Hepatocyte (in vitro differentiated cells): ENCODE measurements around the gene MCCD1. TPM values are rescaled to one million over a fixed set of nuclear protein-coding genes. Genes with fewer than 3 reads are reported as not detected.

Experiments used
- DNase-seq: peaks from one replicate; pipeline ENCODE4 v3.0.0-alpha.2; 2016; ENCODE audit warnings: low spot score
- H2AFZ ChIP-seq: fragments of 200-600 bp; sonication (generic); 2 replicates; pipeline ENCODE4 v1.6.0; 2016; ENCODE audit warnings: antibody characterized with exemption, mild to moderate bottlenecking
- H3K27ac ChIP-seq: fragments of 200-600 bp; sonication (generic); 2 replicates; pipeline ENCODE4 v1.5.1; 2016; ENCODE audit warnings: mild to moderate bottlenecking
- H3K27me3 ChIP-seq: fragments of 200-600 bp; sonication (generic); 2 replicates; pipeline ENCODE4 v1.6.1; 2016
- H3K36me3 ChIP-seq: fragments of 200-600 bp; sonication (generic); replicated peaks from 2 replicates; pipeline ENCODE4 v1.5.1; 2016; ENCODE audit warnings: low read depth; ENCODE audit not compliant: insufficient read depth
- H3K4me1 ChIP-seq: fragments of 200-600 bp; sonication (generic); 2 replicates; pipeline ENCODE4 v1.5.1; 2016; ENCODE audit warnings: mild to moderate bottlenecking, moderate library complexity; ENCODE audit not compliant: insufficient read depth
- H3K4me2 ChIP-seq: fragments of 200-600 bp; sonication (generic); 2 replicates; pipeline ENCODE4 v1.6.0; 2016
- H3K4me3 ChIP-seq: fragments of 200-600 bp; sonication (generic); 2 replicates; pipeline ENCODE4 v1.5.1; 2016; ENCODE audit warnings: mild to moderate bottlenecking
- H3K79me2 ChIP-seq: fragments of 200-600 bp; sonication (generic); 2 replicates; pipeline ENCODE4 v1.6.0; 2017; ENCODE audit warnings: mild to moderate bottlenecking
- H3K9me2 ChIP-seq: fragments of 200-600 bp; sonication (generic); replicated peaks from 2 replicates; pipeline ENCODE4 v1.6.0; 2017; ENCODE audit warnings: mild to moderate bottlenecking; ENCODE audit not compliant: insufficient read depth
- H3K9me3 ChIP-seq: fragments of 200-600 bp; sonication (generic); 2 replicates; pipeline ENCODE4 v1.5.1; 2016; ENCODE audit warnings: low read depth, mild to moderate bottlenecking
- H4K20me1 ChIP-seq: fragments of 200-600 bp; sonication (generic); 2 replicates; pipeline ENCODE4 v1.6.0; 2016; ENCODE audit warnings: mild to moderate bottlenecking; ENCODE audit not compliant: insufficient read depth, poor library complexity, severe bottlenecking
- EZH2 ChIP-seq: fragments of 200-600 bp; sonication (generic); IDR thresholded peaks from 2 replicates; pipeline ENCODE4 v1.6.1; 2016; ENCODE audit warnings: antibody characterized with exemption, mild to moderate bottlenecking, borderline replicate concordance
- EZH2phosphoT487 ChIP-seq: fragments of 200-600 bp; sonication (generic); IDR thresholded peaks from one replicate; pipeline ENCODE4 v1.6.1; 2018; ENCODE audit warnings: antibody characterized with exemption, mild to moderate bottlenecking, low read depth, moderate library complexity; ENCODE audit not compliant: unreplicated experiment, severe bottlenecking
- WGBS: methylation state at CpG from one replicate; pipeline ENCODE4 v1.1.6; 2016; ENCODE audit warnings: low lambda C conversion rate; ENCODE audit errors: missing lambda C conversion rate; 5-methylcytosine and 5-hydroxymethylcytosine counted together
- polyA plus RNA-seq: library from polyadenylated mRNA; unstranded; fragments of >200 nt; fragmentation: Nextera tagmentation; extraction: Ambion mirVana; gene quantifications from 2 replicates; pipeline ENCODE4 v1.2.1, GENCODE V29; 2016
- total RNA-seq: library from RNA; depleted of rRNA; stranded (reverse); fragments of >200 nt; gene quantifications from 2 replicates; pipeline ENCODE4 v1.2.3, GENCODE V29; 2014
- TF ChIP-seq, protein P1 (sequence below): fragments of 200-600 bp; sonication (generic); IDR thresholded peaks from 2 replicates; pipeline ENCODE4 v1.5.1; 2016; ENCODE audit warnings: antibody characterized with exemption, mild to moderate bottlenecking; ENCODE audit not compliant: poor library complexity

Gene MCCD1
- total and polyA plus RNA-seq, 2 experiments from 2014 or later: 0.47 to 2.0 TPM

DNA sequence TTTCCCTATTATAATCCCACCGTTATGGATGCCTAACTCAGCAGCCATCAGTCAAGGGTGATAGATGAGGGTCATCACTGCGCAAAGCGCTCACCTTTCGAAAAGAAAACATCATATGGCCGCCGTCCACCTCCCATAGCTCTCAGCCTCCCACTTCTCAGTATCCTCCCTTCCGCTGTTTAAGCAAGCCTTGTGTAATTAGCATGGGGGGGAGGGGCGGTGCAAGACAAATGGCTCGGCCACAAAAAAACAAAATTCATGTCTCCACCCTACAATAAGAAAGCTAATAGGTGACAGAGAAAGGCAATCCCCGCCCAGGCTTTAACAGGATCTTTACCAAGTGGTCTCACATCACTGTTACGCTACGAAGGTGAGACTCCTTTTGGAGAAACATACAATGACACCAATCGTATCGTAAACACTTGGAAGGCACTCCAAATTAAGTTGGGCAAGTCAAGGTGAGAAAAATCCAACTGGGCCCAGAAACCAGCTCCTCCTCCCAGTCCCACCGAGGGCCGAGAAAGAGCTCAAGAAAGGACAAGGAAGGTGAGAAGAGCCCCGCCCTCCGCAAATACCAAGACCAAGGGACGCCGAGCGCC, 12.4 kb downstream of the MCCD1 start:
- peak; percentile 74 for DNase-seq
- under 1% methylated on average over 21 of the region's 21 CpGs for WGBS
- H3K9me3 ChIP-seq: no peaks in the 10 kb centered on the region
- H3K27ac ChIP-seq: peak overlapping the region; percentile 99
- H3K4me1 ChIP-seq: peaks cover 19% of the 10 kb centered on the region
- H3K79me2 ChIP-seq: peaks cover 68% of the 10 kb centered on the region
- H3K36me3 ChIP-seq: peaks cover 1% of the 10 kb centered on the region
- H2AFZ ChIP-seq: peak overlapping the region; percentile 12
- H3K4me2 ChIP-seq: peak overlapping the region; percentile 86
- H3K27me3 ChIP-seq: no peaks in the 10 kb centered on the region
- TF ChIP-seq EZH2phosphoT487 (no peak), EZH2 (no peak)
- TF ChIP-seq, protein P1, sequence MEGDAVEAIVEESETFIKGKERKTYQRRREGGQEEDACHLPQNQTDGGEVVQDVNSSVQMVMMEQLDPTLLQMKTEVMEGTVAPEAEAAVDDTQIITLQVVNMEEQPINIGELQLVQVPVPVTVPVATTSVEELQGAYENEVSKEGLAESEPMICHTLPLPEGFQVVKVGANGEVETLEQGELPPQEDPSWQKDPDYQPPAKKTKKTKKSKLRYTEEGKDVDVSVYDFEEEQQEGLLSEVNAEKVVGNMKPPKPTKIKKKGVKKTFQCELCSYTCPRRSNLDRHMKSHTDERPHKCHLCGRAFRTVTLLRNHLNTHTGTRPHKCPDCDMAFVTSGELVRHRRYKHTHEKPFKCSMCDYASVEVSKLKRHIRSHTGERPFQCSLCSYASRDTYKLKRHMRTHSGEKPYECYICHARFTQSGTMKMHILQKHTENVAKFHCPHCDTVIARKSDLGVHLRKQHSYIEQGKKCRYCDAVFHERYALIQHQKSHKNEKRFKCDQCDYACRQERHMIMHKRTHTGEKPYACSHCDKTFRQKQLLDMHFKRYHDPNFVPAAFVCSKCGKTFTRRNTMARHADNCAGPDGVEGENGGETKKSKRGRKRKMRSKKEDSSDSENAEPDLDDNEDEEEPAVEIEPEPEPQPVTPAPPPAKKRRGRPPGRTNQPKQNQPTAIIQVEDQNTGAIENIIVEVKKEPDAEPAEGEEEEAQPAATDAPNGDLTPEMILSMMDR: no peak
- H3K4me3 ChIP-seq: peak overlapping the region; percentile 56
- H4K20me1 ChIP-seq: peaks cover 50% of the 10 kb centered on the region
- H3K9me2 ChIP-seq: no peaks in the 10 kb centered on the region

DNA sequence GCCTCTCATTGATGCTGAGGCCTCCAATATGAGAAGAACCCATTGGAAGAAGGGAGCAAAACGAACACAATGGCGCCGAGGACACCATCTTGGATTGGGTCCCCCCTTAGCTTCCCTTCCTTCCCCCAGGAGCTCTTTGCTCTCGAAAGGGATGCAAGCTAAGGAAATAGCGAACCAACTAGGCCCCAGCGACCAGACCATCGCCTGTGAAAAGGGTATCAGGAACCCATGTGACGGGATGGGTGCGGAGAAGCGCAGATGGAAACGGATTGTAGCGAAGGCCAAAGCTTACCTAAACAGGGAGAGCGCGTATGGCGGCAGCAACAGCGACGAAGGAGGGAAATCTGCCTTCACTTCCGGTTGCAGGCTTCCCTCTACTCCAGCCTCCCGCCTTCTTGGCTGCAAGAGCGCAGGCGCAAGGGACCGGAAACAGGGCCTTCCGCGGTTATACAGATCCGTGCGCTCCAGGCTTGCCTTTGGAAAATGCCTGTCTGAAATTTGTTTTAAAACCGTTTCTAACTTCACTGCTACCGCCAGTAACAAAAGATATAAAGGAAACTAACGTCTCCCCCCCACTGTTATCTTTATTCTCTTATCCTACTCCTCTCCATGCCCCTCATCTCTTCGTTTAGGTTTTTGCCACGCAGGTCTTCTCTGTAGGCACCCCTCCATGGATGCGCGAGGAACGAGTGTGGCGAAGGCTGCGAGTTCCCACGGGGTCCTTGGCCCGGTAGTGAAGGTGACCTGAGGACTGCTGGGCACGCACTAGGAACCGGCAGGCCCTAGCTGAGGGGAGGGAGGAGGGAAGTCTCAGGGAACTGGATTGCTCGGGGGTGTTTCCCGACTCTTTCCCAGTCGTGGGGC, 13.1 kb downstream of the MCCD1 start, which contains the start of gene DDX39B:
DDX39B (minus strand) TSS at position 346 of the 864 bp plus-strand sequence. CDS start 1,471 bp downstream, outside the sequence.
- peaks cover 19% of the 10 kb centered on the region for H3K4me1 ChIP-seq

DNA sequence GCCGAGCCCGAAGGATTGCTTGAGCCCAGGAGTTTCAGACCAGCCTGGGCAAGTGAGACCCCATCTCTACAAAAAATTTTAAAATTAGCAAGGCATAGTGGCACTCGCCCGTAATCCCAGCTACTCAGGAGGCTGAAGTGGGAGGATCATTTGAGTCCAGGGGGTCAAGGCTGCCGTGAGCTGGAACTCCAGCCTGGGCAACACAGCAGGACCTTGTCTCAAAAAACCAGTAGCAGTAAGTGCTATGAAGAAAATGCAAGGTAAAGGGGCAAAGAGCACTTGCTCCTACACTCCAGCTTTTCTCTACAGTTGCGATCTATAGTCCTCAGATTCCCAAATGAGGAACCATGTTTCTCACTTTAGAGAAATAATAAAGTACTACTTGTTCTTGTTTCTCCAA, 14.9 kb downstream of the MCCD1 start:
- DNase-seq: no peak
- 95% methylated on average over 6 of the region's 6 CpGs for WGBS
- Histone ChIP-seq H3K36me3 (no peaks in the 10 kb centered on the region), H2AFZ (no peak overlapping the region), H4K20me1 (peaks cover 26% of the 10 kb centered on the region), H3K27me3 (no peaks in the 10 kb centered on the region), H3K9me3 (no peaks in the 10 kb centered on the region), H3K27ac (no peak overlapping the region), H3K9me2 (no peaks in the 10 kb centered on the region), H3K4me2 (no peak overlapping the region), H3K79me2 (peaks cover 54% of the 10 kb centered on the region), H3K4me1 (peaks cover 27% of the 10 kb centered on the region), H3K4me3 (no peak overlapping the region)
- TF ChIP-seq, protein P1: no peak
- TF ChIP-seq EZH2phosphoT487: no peak
- no peak for TF ChIP-seq EZH2

More for the DNA sequence above, 13.1 kb downstream of the MCCD1 start, which contains the start of gene DDX39B:
- H3K79me2 ChIP-seq: peaks cover 61% of the 10 kb centered on the region
- H3K27ac ChIP-seq: peak within 1 kb of the TSS; percentile 99
- H3K9me3 ChIP-seq: no peaks in the 10 kb centered on the region
- WGBS: 2% methylated on average over 43 of the region's 43 CpGs
- H3K36me3 ChIP-seq: no peaks in the 10 kb centered on the region
- peak within 1 kb of the TSS; percentile 81 for H2AFZ ChIP-seq
- DNase-seq: peak; percentile 98
- peak within 1 kb of the TSS; percentile 56 for H3K4me3 ChIP-seq
- no peaks in the 10 kb centered on the region for H3K9me2 ChIP-seq
- H4K20me1 ChIP-seq: peaks cover 43% of the 10 kb centered on the region
- H3K27me3 ChIP-seq: no peaks in the 10 kb centered on the region
- TF ChIP-seq EZH2 (no peak), EZH2phosphoT487 (no peak)
- TF ChIP-seq, protein P1: no peak
- peak within 1 kb of the TSS; percentile 86 for H3K4me2 ChIP-seq
